ENCODE results near the gene HIPK2.

DNA sequence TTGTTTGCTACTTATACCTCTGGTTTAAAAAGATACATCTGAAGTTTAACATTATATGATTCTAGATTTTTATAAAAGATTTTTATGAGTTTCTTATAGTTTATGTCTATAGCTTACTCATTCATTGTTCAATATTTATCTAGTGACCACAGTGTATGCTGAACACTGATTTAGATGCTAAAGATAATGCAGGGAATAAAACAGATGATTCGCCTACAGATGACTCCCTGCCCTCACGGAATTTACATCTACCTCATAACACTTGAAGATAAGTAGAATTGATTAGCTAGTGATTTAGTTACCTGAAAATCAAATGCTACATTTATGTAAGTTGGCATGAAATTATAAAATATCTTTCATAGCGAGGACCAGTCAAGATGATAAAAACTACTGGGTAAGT is 105.8 kb downstream of the HIPK2 start:
- TF ChIP-seq, protein P1, sequence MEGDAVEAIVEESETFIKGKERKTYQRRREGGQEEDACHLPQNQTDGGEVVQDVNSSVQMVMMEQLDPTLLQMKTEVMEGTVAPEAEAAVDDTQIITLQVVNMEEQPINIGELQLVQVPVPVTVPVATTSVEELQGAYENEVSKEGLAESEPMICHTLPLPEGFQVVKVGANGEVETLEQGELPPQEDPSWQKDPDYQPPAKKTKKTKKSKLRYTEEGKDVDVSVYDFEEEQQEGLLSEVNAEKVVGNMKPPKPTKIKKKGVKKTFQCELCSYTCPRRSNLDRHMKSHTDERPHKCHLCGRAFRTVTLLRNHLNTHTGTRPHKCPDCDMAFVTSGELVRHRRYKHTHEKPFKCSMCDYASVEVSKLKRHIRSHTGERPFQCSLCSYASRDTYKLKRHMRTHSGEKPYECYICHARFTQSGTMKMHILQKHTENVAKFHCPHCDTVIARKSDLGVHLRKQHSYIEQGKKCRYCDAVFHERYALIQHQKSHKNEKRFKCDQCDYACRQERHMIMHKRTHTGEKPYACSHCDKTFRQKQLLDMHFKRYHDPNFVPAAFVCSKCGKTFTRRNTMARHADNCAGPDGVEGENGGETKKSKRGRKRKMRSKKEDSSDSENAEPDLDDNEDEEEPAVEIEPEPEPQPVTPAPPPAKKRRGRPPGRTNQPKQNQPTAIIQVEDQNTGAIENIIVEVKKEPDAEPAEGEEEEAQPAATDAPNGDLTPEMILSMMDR (conservative IDR thresholded peaks at IDR 0.05; ENCODE audit: low read length), result no peak
- no peak for TF ChIP-seq EZH2phosphoT487 (IDR thresholded peaks at IDR 0.05; ENCODE audit: borderline replicate concordance, low read depth, low read length)
